Measurements from ENCODE around the gene EMC8.

The EMC8 gene

GRCh38 chr16:85751698-85752501, 47.4 kb downstream of the EMC8 start:
- H3K27ac ChIP-seq (ENCODE audit: low read length): no peak overlapping the region
- no peaks in the 10 kb centered on the region for H3K9me3 ChIP-seq (ENCODE audit: control insufficient read depth in 1 of 2, low read length in 2 of 2)
- no peaks in the 10 kb centered on the region for H3K27me3 ChIP-seq (ENCODE audit: low read depth, low read length)
- peak overlapping the region in 1 of 2 donors; percentile 47 for H3K4me3 ChIP-seq (ENCODE audit: low read depth in 1 of 2, low read length in 2 of 2)
- H3K4me1 ChIP-seq (ENCODE audit: control insufficient read depth in 1 of 2, insufficient read depth in 2 of 2, low read length in 2 of 2): peaks cover 3 to 41% of the 10 kb centered on the region in 2 donors
- no peaks in the 10 kb centered on the region for H3K36me3 ChIP-seq (ENCODE audit: control insufficient read depth in 1 of 2, insufficient read depth in 2 of 2, low read length in 2 of 2)

- Histone ChIP-seq H3K4me3 (ENCODE audit: low read depth in 1 of 2, low read length in 2 of 2) (peak within 1 kb of the TSS; percentile 13 to 85), H3K27ac (ENCODE audit: low read length) (no peak within 1 kb of the TSS), H3K4me1 (ENCODE audit: control insufficient read depth in 1 of 2, insufficient read depth in 2 of 2, low read length in 2 of 2) (peaks cover 3 to 41% of the 10 kb centered on the region in 2 donors), H3K9me3 (ENCODE audit: control insufficient read depth in 1 of 2, low read length in 2 of 2) (no peaks in the 10 kb centered on the region), H3K36me3 (ENCODE audit: control insufficient read depth in 1 of 2, insufficient read depth in 2 of 2, low read length in 2 of 2) (no peaks in the 10 kb centered on the region), H3K27me3 (ENCODE audit: low read depth, low read length) (no peaks in the 10 kb centered on the region)
Observed at GRCh38 chr16:85750827-85751697, 48.3 kb downstream of the EMC8 start, which contains the start of gene C16orf74. TSS of gene C16orf74 (minus strand) at chr16:85751096. CDS start at chr16:85735217, 15,879 bp downstream.

DNA sequence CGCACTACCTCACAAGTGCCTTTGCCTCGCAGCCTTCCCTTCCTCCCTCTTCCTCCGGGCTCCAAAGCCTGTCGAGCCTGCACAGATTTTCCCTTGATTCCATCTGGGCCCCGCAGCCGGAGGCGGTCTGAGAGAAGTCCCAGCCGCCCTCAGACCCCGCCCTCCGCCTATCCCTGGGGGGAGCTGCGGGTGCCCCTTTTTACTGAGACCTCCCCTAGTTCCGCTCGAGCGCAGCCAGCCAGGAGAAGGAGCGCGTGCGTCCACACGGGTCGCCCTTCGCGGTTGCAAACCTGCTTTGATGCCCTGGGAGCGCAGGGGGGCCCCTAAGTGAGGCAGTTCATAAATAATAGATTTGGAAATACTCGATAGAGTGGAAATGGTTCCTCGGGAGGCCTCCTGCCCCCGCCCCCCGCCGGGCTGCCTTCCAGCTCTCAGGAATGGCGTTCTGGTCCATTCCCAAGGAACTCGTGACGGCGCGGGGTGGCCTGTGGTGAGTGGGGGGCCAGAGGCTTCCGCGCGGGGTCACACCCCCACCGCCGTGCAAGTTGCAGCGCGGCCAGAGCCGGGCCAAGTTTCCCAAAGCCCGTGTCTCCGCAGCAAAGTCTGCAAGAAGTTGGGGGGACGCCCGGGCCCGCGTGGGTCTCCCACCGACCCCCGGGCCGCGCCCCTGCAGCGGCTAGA, 49.1 kb downstream of the EMC8 start:
- H3K27me3 ChIP-seq (ENCODE audit: low read depth, low read length): no peaks in the 10 kb centered on the region
- peak overlapping the region; percentile 13 to 85 for H3K4me3 ChIP-seq (ENCODE audit: low read depth in 1 of 2, low read length in 2 of 2)
- H3K36me3 ChIP-seq (ENCODE audit: control insufficient read depth in 1 of 2, insufficient read depth in 2 of 2, low read length in 2 of 2): no peaks in the 10 kb centered on the region
- H3K9me3 ChIP-seq (ENCODE audit: control insufficient read depth in 1 of 2, low read length in 2 of 2): no peaks in the 10 kb centered on the region
- H3K4me1 ChIP-seq (ENCODE audit: control insufficient read depth in 1 of 2, insufficient read depth in 2 of 2, low read length in 2 of 2): peaks cover 3 to 41% of the 10 kb centered on the region in 2 donors
- H3K27ac ChIP-seq (ENCODE audit: low read length): no peak overlapping the region

GRCh38 chr16:85749771-85750145, 49.6 kb downstream of the EMC8 start:
- Histone ChIP-seq H3K27me3 (ENCODE audit: low read depth, low read length) (no peaks in the 10 kb centered on the region), H3K4me3 (ENCODE audit: low read depth in 1 of 2, low read length in 2 of 2) (peak overlapping the region; percentile 13 to 85), H3K9me3 (ENCODE audit: control insufficient read depth in 1 of 2, low read length in 2 of 2) (no peaks in the 10 kb centered on the region), H3K36me3 (ENCODE audit: control insufficient read depth in 1 of 2, insufficient read depth in 2 of 2, low read length in 2 of 2) (no peaks in the 10 kb centered on the region), H3K4me1 (ENCODE audit: control insufficient read depth in 1 of 2, insufficient read depth in 2 of 2, low read length in 2 of 2) (peaks cover 3 to 41% of the 10 kb centered on the region in 2 donors), H3K27ac (ENCODE audit: low read length) (no peak overlapping the region)

DNA sequence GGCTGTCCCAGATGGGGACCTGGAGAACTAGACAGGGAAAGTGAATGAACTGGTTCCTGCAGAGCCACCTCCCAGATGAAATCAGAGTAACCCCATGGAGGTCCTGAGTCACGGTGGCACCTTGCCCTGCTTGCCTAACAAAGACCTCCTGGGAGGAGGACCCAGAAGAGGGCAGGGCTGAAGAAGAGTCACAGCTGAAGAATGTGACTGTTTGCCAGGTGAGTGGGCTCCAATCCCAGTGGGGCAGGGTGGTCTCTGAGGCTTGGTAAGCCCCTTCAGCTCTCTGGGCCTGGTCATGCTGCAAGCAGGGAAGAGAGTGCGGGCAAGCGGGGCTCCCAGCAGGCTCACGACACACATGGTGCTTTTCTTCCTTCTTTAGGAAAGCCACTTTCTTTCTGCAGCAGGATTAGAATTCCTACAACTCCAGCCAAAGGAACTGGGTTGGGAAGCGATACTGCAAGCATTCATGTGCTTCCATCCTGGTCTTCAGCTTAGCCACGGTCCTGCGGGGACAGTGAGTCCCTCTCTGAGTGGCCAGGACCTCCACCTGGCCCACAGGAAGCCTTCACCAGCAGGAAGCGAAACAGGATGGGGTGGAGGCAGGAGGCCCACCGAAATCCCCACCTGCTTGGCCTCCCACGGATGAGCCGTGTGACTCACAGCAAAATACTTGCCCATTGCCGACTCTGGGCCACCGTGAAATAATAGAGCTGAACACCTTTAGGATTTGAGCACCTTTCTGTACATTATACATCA, 52.7 kb downstream of the EMC8 start:
- H3K4me1 ChIP-seq (ENCODE audit: control insufficient read depth in 1 of 2, insufficient read depth in 2 of 2, low read length in 2 of 2): peaks cover 0 to 19% of the 10 kb centered on the region in 2 donors
- H3K4me3 ChIP-seq (ENCODE audit: low read depth in 1 of 2, low read length in 2 of 2): no peak overlapping the region
- H3K36me3 ChIP-seq (ENCODE audit: control insufficient read depth in 1 of 2, insufficient read depth in 2 of 2, low read length in 2 of 2): no peaks in the 10 kb centered on the region
- H3K27me3 ChIP-seq (ENCODE audit: low read depth, low read length): no peaks in the 10 kb centered on the region
- H3K27ac ChIP-seq (ENCODE audit: low read length): no peak overlapping the region
- H3K9me3 ChIP-seq (ENCODE audit: control insufficient read depth in 1 of 2, low read length in 2 of 2): no peaks in the 10 kb centered on the region

GRCh38 chr16:85738923-85739715, 60.2 kb downstream of the EMC8 start:
- no peak overlapping the region for H3K4me3 ChIP-seq (ENCODE audit: low read depth in 1 of 2, low read length in 2 of 2)
- no peaks in the 10 kb centered on the region for H3K36me3 ChIP-seq (ENCODE audit: control insufficient read depth in 1 of 2, insufficient read depth in 2 of 2, low read length in 2 of 2)
- H3K27ac ChIP-seq (ENCODE audit: low read length): no peak overlapping the region
- H3K9me3 ChIP-seq (ENCODE audit: control insufficient read depth in 1 of 2, low read length in 2 of 2): no peaks in the 10 kb centered on the region
- no peaks in the 10 kb centered on the region for H3K27me3 ChIP-seq (ENCODE audit: low read depth, low read length)
- no peaks in the 10 kb centered on the region for H3K4me1 ChIP-seq (ENCODE audit: control insufficient read depth in 1 of 2, insufficient read depth in 2 of 2, low read length in 2 of 2)

DNA sequence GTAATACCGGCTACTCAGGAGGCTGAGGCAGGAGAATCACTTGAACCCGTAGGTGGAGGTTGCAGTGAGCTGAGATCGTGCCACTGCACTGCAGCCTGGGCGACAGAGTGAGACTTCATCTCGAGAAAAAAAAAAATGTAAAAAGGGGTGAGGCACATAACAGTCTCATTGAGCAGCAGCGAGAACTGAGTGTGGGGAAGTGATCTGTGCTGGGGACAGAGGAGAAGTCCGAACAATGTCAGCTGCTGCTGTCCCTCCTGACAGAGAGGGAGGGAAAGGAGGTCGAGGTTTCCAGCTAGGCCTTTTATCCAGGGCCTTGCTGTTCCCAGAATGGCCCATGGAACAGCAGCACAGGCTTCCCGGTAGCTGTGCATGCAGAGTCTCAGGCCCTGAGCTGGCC, 62.4 kb downstream of the EMC8 start:
- H3K4me1 ChIP-seq (ENCODE audit: control insufficient read depth in 1 of 2, insufficient read depth in 2 of 2, low read length in 2 of 2): no peaks in the 10 kb centered on the region
- no peak overlapping the region for H3K27ac ChIP-seq (ENCODE audit: low read length)
- no peaks in the 10 kb centered on the region for H3K9me3 ChIP-seq (ENCODE audit: control insufficient read depth in 1 of 2, low read length in 2 of 2)
- H3K36me3 ChIP-seq (ENCODE audit: control insufficient read depth in 1 of 2, insufficient read depth in 2 of 2, low read length in 2 of 2): no peaks in the 10 kb centered on the region
- no peak overlapping the region for H3K4me3 ChIP-seq (ENCODE audit: low read depth in 1 of 2, low read length in 2 of 2)
- H3K27me3 ChIP-seq (ENCODE audit: low read depth, low read length): no peaks in the 10 kb centered on the region

GRCh38 chr16:85735946-85736345, 63.4 kb downstream of the EMC8 start:
- Histone ChIP-seq H3K4me3 (ENCODE audit: low read depth in 1 of 2, low read length in 2 of 2) (no peak overlapping the region), H3K36me3 (ENCODE audit: control insufficient read depth in 1 of 2, insufficient read depth in 2 of 2, low read length in 2 of 2) (no peaks in the 10 kb centered on the region), H3K9me3 (ENCODE audit: control insufficient read depth in 1 of 2, low read length in 2 of 2) (no peaks in the 10 kb centered on the region), H3K4me1 (ENCODE audit: control insufficient read depth in 1 of 2, insufficient read depth in 2 of 2, low read length in 2 of 2) (no peaks in the 10 kb centered on the region), H3K27ac (ENCODE audit: low read length) (no peak overlapping the region), H3K27me3 (ENCODE audit: low read depth, low read length) (no peaks in the 10 kb centered on the region)

DNA sequence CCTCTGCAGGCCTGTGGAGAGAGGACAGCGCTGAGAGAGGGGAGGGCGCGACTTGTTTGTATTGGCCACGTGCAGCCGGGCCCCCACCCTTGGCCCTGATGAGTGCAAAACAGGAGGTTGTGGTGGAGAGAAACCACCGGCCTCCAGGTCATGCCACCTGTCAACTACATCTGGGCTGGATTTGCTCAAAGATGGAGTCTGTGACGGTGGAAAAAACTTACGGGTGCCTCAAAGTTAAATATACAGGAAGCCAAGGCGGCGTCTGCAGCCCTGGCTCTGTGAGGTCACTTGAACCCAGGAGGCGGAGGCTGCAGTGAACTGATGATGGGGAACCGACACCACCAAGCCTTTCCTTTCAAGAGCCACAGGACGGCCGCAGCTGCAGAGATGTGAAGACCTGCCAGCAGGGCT, 64.1 kb downstream of the EMC8 start:
- no peaks in the 10 kb centered on the region for H3K9me3 ChIP-seq (ENCODE audit: control insufficient read depth in 1 of 2, low read length in 2 of 2)
- H3K4me3 ChIP-seq (ENCODE audit: low read depth in 1 of 2, low read length in 2 of 2): no peak overlapping the region
- no peaks in the 10 kb centered on the region for H3K4me1 ChIP-seq (ENCODE audit: control insufficient read depth in 1 of 2, insufficient read depth in 2 of 2, low read length in 2 of 2)
- H3K27ac ChIP-seq (ENCODE audit: low read length): no peak overlapping the region
- no peaks in the 10 kb centered on the region for H3K36me3 ChIP-seq (ENCODE audit: control insufficient read depth in 1 of 2, insufficient read depth in 2 of 2, low read length in 2 of 2)
- no peaks in the 10 kb centered on the region for H3K27me3 ChIP-seq (ENCODE audit: low read depth, low read length)

GRCh38 chr16:85734311-85735017, 64.9 kb downstream of the EMC8 start:
- Histone ChIP-seq H3K27me3 (ENCODE audit: low read depth, low read length) (no peaks in the 10 kb centered on the region), H3K4me1 (ENCODE audit: control insufficient read depth in 1 of 2, insufficient read depth in 2 of 2, low read length in 2 of 2) (no peaks in the 10 kb centered on the region), H3K9me3 (ENCODE audit: control insufficient read depth in 1 of 2, low read length in 2 of 2) (no peaks in the 10 kb centered on the region), H3K36me3 (ENCODE audit: control insufficient read depth in 1 of 2, insufficient read depth in 2 of 2, low read length in 2 of 2) (no peaks in the 10 kb centered on the region), H3K4me3 (ENCODE audit: low read depth in 1 of 2, low read length in 2 of 2) (no peak overlapping the region), H3K27ac (ENCODE audit: low read length) (no peak overlapping the region)

Data from muscle layer of duodenum (tissue), 2 donors.